HT1080 (cell line): ENCODE measurements around the gene TMEM108. TPM values are rescaled to one million over a fixed set of nuclear protein-coding genes. Genes with fewer than 3 reads are reported as not detected.

Experiments
- DNase-seq: peaks from one replicate; pipeline ENCODE4 v3.0.0-alpha.2; 2015; ENCODE audit warnings: low read depth
- total RNA-seq: library from RNA; depleted of rRNA; stranded (reverse); fragments of >200 nt; shearing (Covaris generic); gene quantifications from 2 replicates; pipeline ENCODE4 v1.2.3, GENCODE V29; 2014

TMEM108 gene
- total RNA-seq, 1 experiment from 2014 or later: 0.23 TPM

GRCh38 chr3:133209871-133210550, 171.8 kb downstream of the TMEM108 start:
- peak; percentile 65 for DNase-seq

GRCh38 chr3:133210656-133211055, 172.5 kb downstream of the TMEM108 start:
- no peak for DNase-seq

- peak; percentile 57 for DNase-seq
These were observed 173.3 kb downstream of the TMEM108 start for GRCh38 chr3:133211449-133211848.

GRCh38 chr3:133211856-133212255, 173.7 kb downstream of the TMEM108 start:
- DNase-seq: no peak

GRCh38 chr3:133213937-133214336, 175.7 kb downstream of the TMEM108 start:
- DNase-seq: no peak

- no peak for DNase-seq
These were observed 189.6 kb downstream of the TMEM108 start for GRCh38 chr3:133227813-133228212.

GRCh38 chr3:133230195-133230594, 192.0 kb downstream of the TMEM108 start:
- no peak for DNase-seq

GRCh38 chr3:133236901-133237300, 198.7 kb downstream of the TMEM108 start:
- DNase-seq: no peak

- DNase-seq: no peak
These were observed 199.2 kb downstream of the TMEM108 start for GRCh38 chr3:133237380-133237779.

- no peak for DNase-seq
These were observed 199.8 kb downstream of the TMEM108 start for GRCh38 chr3:133238015-133238414.

- DNase-seq: no peak
These were observed 207.9 kb downstream of the TMEM108 start for GRCh38 chr3:133246119-133246518.

- DNase-seq: no peak
These were observed 208.6 kb downstream of the TMEM108 start for GRCh38 chr3:133246773-133247172.

GRCh38 chr3:133248389-133248788, 210.2 kb downstream of the TMEM108 start:
- no peak for DNase-seq

- DNase-seq: no peak
These were observed 211.3 kb downstream of the TMEM108 start for GRCh38 chr3:133249490-133249889.

- DNase-seq: no peak
These were observed 216.0 kb downstream of the TMEM108 start for GRCh38 chr3:133254151-133254550.

GRCh38 chr3:133254716-133255115, 216.5 kb downstream of the TMEM108 start:
- DNase-seq: no peak

- DNase-seq: peak; percentile 74
These were observed 218.7 kb downstream of the TMEM108 start for GRCh38 chr3:133256787-133257483.

GRCh38 chr3:133258358-133258757, 220.2 kb downstream of the TMEM108 start:
- DNase-seq: peak; percentile 73

GRCh38 chr3:133259767-133260166, 221.6 kb downstream of the TMEM108 start:
- DNase-seq: no peak

GRCh38 chr3:133262333-133262732, 224.1 kb downstream of the TMEM108 start:
- DNase-seq: no peak

- DNase-seq: no peak
These were observed 226.7 kb downstream of the TMEM108 start for GRCh38 chr3:133264920-133265319.

- DNase-seq: no peak
These were observed 230.5 kb downstream of the TMEM108 start for GRCh38 chr3:133268726-133269134.

- DNase-seq: no peak
These were observed 231.2 kb downstream of the TMEM108 start for GRCh38 chr3:133269393-133269792.
